ENCODE results near the gene ITIH4. TPM values are rescaled to one million over a fixed set of nuclear protein-coding genes. Genes with fewer than 3 reads are reported as not detected.
A peak's percentile ranks its signal among the peaks of the same experiment; 100 is the strongest.

The ITIH4 gene
- total and polyA plus RNA-seq, 9 of the 15 experiments (the other 6 are each of a cell fraction or from before 2014, with no cell fraction given): 0.09 to 0.62 (median 0.20) TPM; not detected in 6

DNA sequence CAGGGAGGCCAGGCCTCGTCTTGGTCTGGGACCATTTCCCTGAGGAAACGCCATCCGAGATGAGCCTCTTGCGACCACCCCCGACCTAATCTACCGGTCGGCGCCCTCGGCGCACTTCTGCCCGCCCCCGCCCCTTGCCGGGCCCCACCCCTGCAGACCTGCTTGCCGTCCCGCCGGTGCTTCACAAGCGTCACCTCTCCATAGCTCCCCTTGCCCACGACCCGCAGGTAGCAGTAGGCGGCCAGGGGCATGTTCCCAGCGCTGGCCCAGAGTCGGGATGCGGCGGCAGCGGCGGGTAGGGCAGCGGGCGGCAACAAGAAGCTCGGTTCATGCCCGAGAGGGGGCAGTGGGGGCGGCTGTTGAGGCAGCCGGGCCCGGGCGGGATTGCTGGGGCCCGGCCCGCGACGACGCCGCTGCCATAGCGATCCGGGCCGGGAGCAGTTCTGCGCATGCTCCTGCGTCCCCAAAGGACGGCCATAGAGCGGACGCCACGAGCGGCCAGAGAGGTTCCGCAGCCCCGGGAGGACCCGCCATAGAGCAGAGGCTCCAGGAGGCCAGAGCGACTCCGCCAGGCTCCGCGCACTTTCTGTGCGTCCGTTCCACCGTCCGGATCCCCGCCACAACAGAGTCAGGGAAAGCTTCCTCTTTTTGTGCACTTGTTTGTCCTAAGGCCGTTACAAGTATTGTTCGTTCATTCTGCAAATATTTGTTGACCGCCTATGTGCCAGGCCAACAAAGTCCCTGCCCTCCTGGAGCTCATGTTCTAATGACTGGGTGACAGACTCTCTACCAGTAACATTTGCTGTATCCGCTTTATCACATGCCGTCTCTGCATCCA is 59.8 kb downstream of the ITIH4 start, which contains the start of gene NEK4 (continued):
- TF ChIP-seq YY1 (IDR thresholded peaks at IDR 0.05; ENCODE audit: borderline replicate concordance in 1 of 3, control insufficient read depth in 1 of 3, extremely low read depth in 1 of 3, insufficient read depth in 3 of 3, insufficient read length in 1 of 3, insufficient replicate concordance in 2 of 3, low read depth in 1 of 3, low read length in 2 of 3) (peak; percentile 38 to 86 (median 76)), FOXK1 (CRISPR knock-in tag; IDR thresholded peaks at IDR 0.05; ENCODE audit: borderline replicate concordance) (peak; percentile 37; the same call in 1 of the 2 replicates), CREM (IDR thresholded peaks at IDR 0.05; ENCODE audit: low read depth) (peak; percentile 96), ESRRA (IDR thresholded peaks at IDR 0.05; ENCODE audit: borderline replicate concordance, low read depth) (no peak), SP2 (IDR thresholded peaks at IDR 0.05; ENCODE audit: extremely low read depth, low read depth, low read length, poor library complexity, severe bottlenecking) (peak; percentile 96), PHB2 (IDR thresholded peaks at IDR 0.05; ENCODE audit: low read depth) (no peak), ZFP1 (CRISPR knock-in tag; IDR thresholded peaks at IDR 0.05) (no peak), GABPA (tag; conservative IDR thresholded peaks at IDR 0.05; ENCODE audit: low read depth) (peak; percentile 71), SIN3A (IDR thresholded peaks at IDR 0.05; ENCODE audit: borderline replicate concordance in 2 of 2, control insufficient read depth in 1 of 2, low read depth in 2 of 2, low read length in 2 of 2) (peak; percentile 22 to 64; a peak in 1 of 4 replicates), RHOXF2B (CRISPR knock-in tag; conservative IDR thresholded peaks at IDR 0.05) (no peak), NR1H2 (CRISPR knock-in tag; IDR thresholded peaks at IDR 0.05) (no peak), CHD4 (IDR thresholded peaks at IDR 0.05; ENCODE audit: insufficient read depth, insufficient replicate concordance, low read depth, low read length, poor library complexity, severe bottlenecking) (no peak), PHF8 (IDR thresholded peaks at IDR 0.05; ENCODE audit: borderline replicate concordance, low read length) (peak; percentile 88), ZNF224 (CRISPR knock-in tag; IDR thresholded peaks at IDR 0.05) (no peak), RBBP5 (IDR thresholded peaks at IDR 0.05; ENCODE audit: borderline replicate concordance, insufficient read depth, low read length, poor library complexity, severe bottlenecking) (peak; percentile 22), SMARCB1 (IDR thresholded peaks at IDR 0.05; ENCODE audit: insufficient read length, low read depth) (no peak), ZNF253 (CRISPR knock-in tag; conservative IDR thresholded peaks at IDR 0.05) (no peak), RBM39 (optimal IDR thresholded peaks at IDR 0.05; ENCODE audit: low read depth, low read length) (no peak), CBX2 (IDR thresholded peaks at IDR 0.05; ENCODE audit: insufficient read depth, low read length, poor library complexity, severe bottlenecking) (no peak)
- TF ChIP-seq, protein P1, sequence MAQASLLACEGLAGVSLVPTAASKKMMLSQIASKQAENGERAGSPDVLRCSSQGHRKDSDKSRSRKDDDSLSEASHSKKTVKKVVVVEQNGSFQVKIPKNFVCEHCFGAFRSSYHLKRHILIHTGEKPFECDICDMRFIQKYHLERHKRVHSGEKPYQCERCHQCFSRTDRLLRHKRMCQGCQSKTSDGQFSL (CRISPR knock-in tag; IDR thresholded peaks at IDR 0.05): no peak
- TF ChIP-seq, protein P1 (tag; IDR thresholded peaks at IDR 0.05): no peak
- TF ChIP-seq, protein P2, sequence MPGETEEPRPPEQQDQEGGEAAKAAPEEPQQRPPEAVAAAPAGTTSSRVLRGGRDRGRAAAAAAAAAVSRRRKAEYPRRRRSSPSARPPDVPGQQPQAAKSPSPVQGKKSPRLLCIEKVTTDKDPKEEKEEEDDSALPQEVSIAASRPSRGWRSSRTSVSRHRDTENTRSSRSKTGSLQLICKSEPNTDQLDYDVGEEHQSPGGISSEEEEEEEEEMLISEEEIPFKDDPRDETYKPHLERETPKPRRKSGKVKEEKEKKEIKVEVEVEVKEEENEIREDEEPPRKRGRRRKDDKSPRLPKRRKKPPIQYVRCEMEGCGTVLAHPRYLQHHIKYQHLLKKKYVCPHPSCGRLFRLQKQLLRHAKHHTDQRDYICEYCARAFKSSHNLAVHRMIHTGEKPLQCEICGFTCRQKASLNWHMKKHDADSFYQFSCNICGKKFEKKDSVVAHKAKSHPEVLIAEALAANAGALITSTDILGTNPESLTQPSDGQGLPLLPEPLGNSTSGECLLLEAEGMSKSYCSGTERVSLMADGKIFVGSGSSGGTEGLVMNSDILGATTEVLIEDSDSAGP (CRISPR knock-in tag; IDR thresholded peaks at IDR 0.05): no peak
- TF ChIP-seq, protein P3, sequence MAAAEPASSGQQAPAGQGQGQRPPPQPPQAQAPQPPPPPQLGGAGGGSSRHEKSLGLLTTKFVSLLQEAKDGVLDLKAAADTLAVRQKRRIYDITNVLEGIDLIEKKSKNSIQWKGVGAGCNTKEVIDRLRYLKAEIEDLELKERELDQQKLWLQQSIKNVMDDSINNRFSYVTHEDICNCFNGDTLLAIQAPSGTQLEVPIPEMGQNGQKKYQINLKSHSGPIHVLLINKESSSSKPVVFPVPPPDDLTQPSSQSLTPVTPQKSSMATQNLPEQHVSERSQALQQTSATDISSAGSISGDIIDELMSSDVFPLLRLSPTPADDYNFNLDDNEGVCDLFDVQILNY (CRISPR knock-in tag; IDR thresholded peaks at IDR 0.05): no peak

All from K562 (cell line).